Vagina (tissue), 2 donors: ENCODE measurements around the gene CDKN2B-AS1. TPM values are rescaled to one million over a fixed set of nuclear protein-coding genes. Genes with fewer than 3 reads are reported as not detected.

Experiments used
- DNase-seq, 2 donors: peaks; one replicate each; pipeline ENCODE4 v3.0.0-alpha.2; 2017; ENCODE audit errors: extremely low spot score in 2 of 2
- H3K27ac ChIP-seq: fragments of 200-600 bp; sonication (generic); one replicate; pipeline ENCODE4 v1.5.1; 2019
- H3K27me3 ChIP-seq: fragments of 200-600 bp; sonication (generic); one replicate; pipeline ENCODE4 v1.5.1; 2019
- H3K36me3 ChIP-seq, 2 donors: fragments of 200-600 bp; sonication (generic); one replicate each; pipeline ENCODE4 v1.5.1; 2017 to 2019
- H3K4me1 ChIP-seq: fragments of 200-600 bp; sonication (generic); one replicate; pipeline ENCODE4 v1.5.1; 2019
- H3K4me3 ChIP-seq, 2 donors: fragments of 200-600 bp; sonication (generic); 1 replicate in 1 of 2; 2 replicates in 1 of 2; pipeline ENCODE4 v1.5.1; 2016 to 2019
- H3K9me3 ChIP-seq: fragments of 200-600 bp; sonication (generic); one replicate; pipeline ENCODE4 v1.5.1; 2019
- CTCF ChIP-seq, 3 experiments: fragments of 450-650 bp in 2 of 3; fragments of 200-600 bp in 1 of 3; sonication (generic) in 1 of 3; IDR thresholded peaks; one replicate each; pipeline ENCODE4 v1.5.1; 2017 to 2019; ENCODE audit warnings: antibody characterized with exemption in 3 of 3, mild to moderate bottlenecking in 2 of 3, moderate library complexity in 2 of 3
- POLR2A ChIP-seq, 2 donors: fragments of 450-650 bp; IDR thresholded peaks; one replicate each; pipeline ENCODE4 v1.6.1; 2017; ENCODE audit warnings: antibody characterized with exemption in 2 of 2, mild to moderate bottlenecking in 2 of 2, moderate library complexity in 2 of 2
- POLR2AphosphoS5 ChIP-seq, 2 donors: sonication (generic); formaldehyde crosslinking; IDR thresholded peaks; one replicate each; pipeline ENCODE4 v1.9.0; 2017; ENCODE audit warnings: antibody characterized with exemption in 2 of 2, mild to moderate bottlenecking in 2 of 2, low read depth in 1 of 2; ENCODE audit not compliant: insufficient read depth in 1 of 2
- intact Hi-C: fragments of 100-400 bp; cut with DNase I; formaldehyde crosslinking; loops from one replicate; pipeline ENCODE4 v1.15.1; 2023
- total RNA-seq: library from RNA; depleted of rRNA; stranded (reverse); fragments of >200 nt; gene quantifications from one replicate; pipeline ENCODE4 v1.2.3, GENCODE V29; 2016

CDKN2B-AS1 gene
- total RNA-seq, 1 donor from 2014 or later, result 5.9 TPM

GRCh38 chr9:22111176-22111953 lies 116.8 kb downstream of the CDKN2B-AS1 start:
- no peak overlapping the region for H3K27ac ChIP-seq
- intact Hi-C loops, result no loop called here
- TF ChIP-seq POLR2A (IDR thresholded peaks at IDR 0.05) (no peak), POLR2AphosphoS5 (IDR thresholded peaks at IDR 0.05; ENCODE audit: insufficient read depth in 1 of 2, low read depth in 1 of 2) (no peak), CTCF (IDR thresholded peaks at IDR 0.05) (no peak)
- no peaks in the 10 kb centered on the region for H3K36me3 ChIP-seq
- peaks cover under 1% of the 10 kb centered on the region for H3K4me1 ChIP-seq
- no peak overlapping the region for H3K4me3 ChIP-seq
- no peak for DNase-seq
- no peaks in the 10 kb centered on the region for H3K9me3 ChIP-seq
- no peaks in the 10 kb centered on the region for H3K27me3 ChIP-seq

GRCh38 chr9:22111954-22112247 lies 117.3 kb downstream of the CDKN2B-AS1 start:
- no peak for TF ChIP-seq CTCF (IDR thresholded peaks at IDR 0.05)
- TF ChIP-seq POLR2A (IDR thresholded peaks at IDR 0.05), result no peak
- no peak for TF ChIP-seq POLR2AphosphoS5 (IDR thresholded peaks at IDR 0.05; ENCODE audit: insufficient read depth in 1 of 2, low read depth in 1 of 2)
- DNase-seq, result no peak
- Histone ChIP-seq H3K36me3 (no peaks in the 10 kb centered on the region), H3K4me3 (no peak overlapping the region), H3K27ac (no peak overlapping the region), H3K27me3 (no peaks in the 10 kb centered on the region), H3K9me3 (no peaks in the 10 kb centered on the region), H3K4me1 (peaks cover 6% of the 10 kb centered on the region)
- intact Hi-C loops, result no loop called here

- Histone ChIP-seq H3K27ac (no peak overlapping the region), H3K9me3 (no peaks in the 10 kb centered on the region), H3K4me1 (peaks cover 15% of the 10 kb centered on the region), H3K36me3 (no peaks in the 10 kb centered on the region), H3K4me3 (no peak overlapping the region), H3K27me3 (no peaks in the 10 kb centered on the region)
- intact Hi-C loops, result no loop called here
- no peak for DNase-seq
- no peak for TF ChIP-seq POLR2A (IDR thresholded peaks at IDR 0.05)
- no peak for TF ChIP-seq POLR2AphosphoS5 (IDR thresholded peaks at IDR 0.05; ENCODE audit: insufficient read depth in 1 of 2, low read depth in 1 of 2)
- TF ChIP-seq CTCF (IDR thresholded peaks at IDR 0.05), result no peak
Observed at GRCh38 chr9:22112870-22113821, 118.6 kb downstream of the CDKN2B-AS1 start.

GRCh38 chr9:22114956-22115355 lies 120.4 kb downstream of the CDKN2B-AS1 start:
- Histone ChIP-seq H3K36me3 (no peaks in the 10 kb centered on the region), H3K9me3 (no peaks in the 10 kb centered on the region), H3K27ac (no peak overlapping the region), H3K4me1 (peaks cover 15% of the 10 kb centered on the region), H3K4me3 (no peak overlapping the region), H3K27me3 (no peaks in the 10 kb centered on the region)
- no peak for DNase-seq
- intact Hi-C loops, result no loop called here
- TF ChIP-seq CTCF (IDR thresholded peaks at IDR 0.05) (no peak), POLR2AphosphoS5 (IDR thresholded peaks at IDR 0.05; ENCODE audit: insufficient read depth in 1 of 2, low read depth in 1 of 2) (no peak), POLR2A (IDR thresholded peaks at IDR 0.05) (no peak)
